ENCODE results near the gene COX17. TPM values are rescaled to one million over a fixed set of nuclear protein-coding genes. Genes with fewer than 3 reads are reported as not detected.

The COX17 gene
- total and polyA plus RNA-seq, 4 experiments from 2014 or later: 46.1 to 88.2 (median 63.6) TPM

DNA sequence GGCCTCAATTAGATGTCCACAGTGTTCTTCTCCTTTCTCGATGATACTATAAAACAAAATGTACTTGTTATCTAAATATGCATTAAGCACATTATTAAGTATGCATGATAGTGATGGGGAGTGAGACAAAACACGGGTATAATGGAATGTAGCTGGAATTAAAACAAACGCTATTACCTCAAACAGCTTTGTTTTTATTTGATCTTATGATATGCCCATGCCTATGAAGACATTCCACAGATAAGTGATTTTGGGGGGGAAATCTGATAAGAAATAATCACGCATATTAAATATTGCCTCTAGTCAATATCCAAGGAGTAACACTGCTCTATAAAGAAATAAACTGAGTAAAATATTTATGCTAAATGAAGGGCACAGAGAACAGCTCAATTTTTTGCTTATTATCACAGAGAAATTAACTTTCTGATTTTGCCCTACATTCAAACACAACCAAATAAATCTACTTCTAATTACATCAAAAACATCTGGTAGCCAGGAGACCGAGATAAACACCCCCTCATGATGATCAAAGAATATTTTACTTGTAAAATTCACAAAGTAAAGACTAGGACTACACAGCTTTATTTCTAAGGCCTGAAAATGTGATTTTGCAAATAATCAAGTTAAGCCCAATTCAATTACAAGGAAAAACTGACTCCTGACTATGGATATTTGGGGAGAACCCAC is 1.9 kb downstream of the COX17 start:
- Histone ChIP-seq H3K4me1 (ENCODE audit: insufficient read depth, low read length) (peaks cover 34% of the 10 kb centered on the region), H3K4me3 (ENCODE audit: low read length in 2 of 2) (no peak overlapping the region), H3K9me3 (ENCODE audit: control insufficient read depth in 1 of 2, low read length in 2 of 2) (no peaks in the 10 kb centered on the region), H3K27me3 (ENCODE audit: insufficient read depth, low read length) (no peaks in the 10 kb centered on the region), H3K27ac (ENCODE audit: low read depth, low read length) (peak overlapping the region; percentile 69), H3K36me3 (ENCODE audit: insufficient read depth, low read length) (peaks cover 34% of the 10 kb centered on the region)
- H3K4me1 Mint-ChIP-seq: peaks cover 27 to 46% (median 36%) of the 10 kb centered on the region in 4 donors
- peaks cover 20 to 47% of the 10 kb centered on the region in 2 donors for H3K36me3 Mint-ChIP-seq
- peak overlapping the region; percentile 41 to 97 (median 74) for H3K27ac Mint-ChIP-seq
- ChIA-PET POLR2A (ENCODE audit: partially characterized antibody) (interaction anchor here (0.8 to 0.9 kb wide), 2 partner anchors 177 to 206 kb away, joined by 3 read pairs; partner anchors contain the start of genes POGLUT1 and TIMMDC1), CTCF (ENCODE audit: partially characterized antibody) (interaction anchor here (1.5 to 2.2 kb wide), 3 partner anchors 15 to 116 kb away, joined by 3 to 8 read pairs (median 3); partner anchors contain the start of gene CD80)
- intact Hi-C loops (cut with micrococcal nuclease): loop anchor here (5.0 to 10.0 kb wide), 4 partner anchors 441 to 1067 kb away; partner anchors contain the start of genes GTF2E1, LRRC58, NDUFB4 and RABL3
- DNase-seq: no peak
- H3K4me3 Mint-ChIP-seq: peak overlapping the region; percentile 83 to 97 (median 91)
- H3K27me3 Mint-ChIP-seq: no peaks in the 10 kb centered on the region
- no peaks in the 10 kb centered on the region for H3K9me3 Mint-ChIP-seq

DNA sequence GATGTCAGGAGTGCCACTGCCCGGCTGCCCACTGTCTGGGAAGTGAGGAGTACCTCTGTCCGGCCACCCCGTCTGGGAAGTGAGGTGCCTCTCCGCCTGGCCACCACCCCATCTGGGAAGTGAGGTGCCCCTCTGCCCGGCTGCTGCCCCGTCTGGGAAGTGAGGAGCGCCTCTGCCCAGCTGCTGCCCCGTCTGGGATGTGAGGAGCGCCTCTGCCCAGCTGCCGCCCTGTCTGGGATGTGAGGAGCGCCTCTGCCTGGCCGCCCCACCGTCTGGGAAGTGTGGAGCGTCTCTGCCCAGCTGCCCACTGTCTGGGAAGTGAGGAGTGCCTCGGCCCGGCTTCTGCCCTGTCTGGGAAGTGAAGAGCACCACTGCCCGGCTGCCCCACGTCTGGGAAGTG is 3.3 kb downstream of the COX17 start:
- Histone ChIP-seq H3K9me3 (ENCODE audit: control insufficient read depth in 1 of 2, low read length in 2 of 2) (no peaks in the 10 kb centered on the region), H3K36me3 (ENCODE audit: insufficient read depth, low read length) (peaks cover 34% of the 10 kb centered on the region), H3K4me3 (ENCODE audit: low read length in 2 of 2) (no peak overlapping the region), H3K4me1 (ENCODE audit: insufficient read depth, low read length) (peaks cover 34% of the 10 kb centered on the region), H3K27ac (ENCODE audit: low read depth, low read length) (no peak overlapping the region), H3K27me3 (ENCODE audit: insufficient read depth, low read length) (no peaks in the 10 kb centered on the region)
- intact Hi-C loops (cut with micrococcal nuclease): loop anchor here (10.0 kb wide), 2 partner anchors 439 to 671 kb away; partner anchors contain the start of gene LRRC58
- Mint-ChIP-seq H3K9me3 (no peaks in the 10 kb centered on the region), H3K27ac (no peak overlapping the region), H3K36me3 (peaks cover 27 to 58% of the 10 kb centered on the region in 2 donors), H3K4me3 (no peak overlapping the region), H3K27me3 (no peaks in the 10 kb centered on the region), H3K4me1 (peaks cover 27 to 51% (median 38%) of the 10 kb centered on the region in 4 donors)
- DNase-seq: no peak
- CTCF ChIA-PET (ENCODE audit: partially characterized antibody): no interaction called here
- POLR2A ChIA-PET (ENCODE audit: partially characterized antibody): no interaction called here

DNA sequence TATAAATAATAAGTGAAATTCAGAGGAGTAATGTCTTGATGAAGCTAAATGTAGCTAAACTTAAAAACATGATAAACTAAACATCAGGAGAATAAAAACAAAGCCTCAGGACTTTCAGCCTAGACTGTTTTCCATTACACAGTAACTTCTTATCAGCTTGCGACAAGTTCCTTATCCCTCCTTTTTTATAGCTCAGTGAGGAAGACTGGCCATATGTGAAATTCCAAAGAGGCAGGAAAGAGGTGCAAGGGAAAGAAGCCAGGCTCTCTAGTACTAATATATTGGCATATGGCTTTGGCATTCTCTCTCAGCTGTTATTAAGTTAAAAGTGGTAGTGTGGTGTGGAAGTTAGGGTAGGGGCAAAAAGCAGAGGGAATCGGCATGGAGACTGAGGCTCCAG is 4.4 kb downstream of the COX17 start:
- Histone ChIP-seq H3K4me1 (ENCODE audit: insufficient read depth, low read length) (peaks cover 32% of the 10 kb centered on the region), H3K9me3 (ENCODE audit: control insufficient read depth in 1 of 2, low read length in 2 of 2) (no peaks in the 10 kb centered on the region), H3K27ac (ENCODE audit: low read depth, low read length) (no peak overlapping the region), H3K36me3 (ENCODE audit: insufficient read depth, low read length) (peaks cover 38% of the 10 kb centered on the region), H3K4me3 (ENCODE audit: low read length in 2 of 2) (no peak overlapping the region), H3K27me3 (ENCODE audit: insufficient read depth, low read length) (no peaks in the 10 kb centered on the region)
- Mint-ChIP-seq H3K9me3 (no peaks in the 10 kb centered on the region), H3K4me3 (peak overlapping the region in 2 of 8 donors; percentile 18 to 66), H3K27me3 (no peaks in the 10 kb centered on the region), H3K4me1 (peaks cover 27 to 50% (median 37%) of the 10 kb centered on the region in 4 donors), H3K27ac (peak overlapping the region in 5 of 7 donors; percentile 8 to 66 (median 47)), H3K36me3 (peaks cover 31 to 60% of the 10 kb centered on the region in 2 donors)
- intact Hi-C loops (cut with micrococcal nuclease): loop anchor here (10.0 kb wide), 2 partner anchors 438 to 672 kb away; partner anchors contain the start of gene LRRC58
- ChIA-PET POLR2A (ENCODE audit: partially characterized antibody) (no interaction called here), CTCF (ENCODE audit: partially characterized antibody) (interaction anchor here (0.9 to 1.5 kb wide), 3 partner anchors 8 to 18 kb away, joined by 3 to 4 read pairs (median 4); no protein-coding TSS in a partner anchor)
- DNase-seq: no peak

DNA sequence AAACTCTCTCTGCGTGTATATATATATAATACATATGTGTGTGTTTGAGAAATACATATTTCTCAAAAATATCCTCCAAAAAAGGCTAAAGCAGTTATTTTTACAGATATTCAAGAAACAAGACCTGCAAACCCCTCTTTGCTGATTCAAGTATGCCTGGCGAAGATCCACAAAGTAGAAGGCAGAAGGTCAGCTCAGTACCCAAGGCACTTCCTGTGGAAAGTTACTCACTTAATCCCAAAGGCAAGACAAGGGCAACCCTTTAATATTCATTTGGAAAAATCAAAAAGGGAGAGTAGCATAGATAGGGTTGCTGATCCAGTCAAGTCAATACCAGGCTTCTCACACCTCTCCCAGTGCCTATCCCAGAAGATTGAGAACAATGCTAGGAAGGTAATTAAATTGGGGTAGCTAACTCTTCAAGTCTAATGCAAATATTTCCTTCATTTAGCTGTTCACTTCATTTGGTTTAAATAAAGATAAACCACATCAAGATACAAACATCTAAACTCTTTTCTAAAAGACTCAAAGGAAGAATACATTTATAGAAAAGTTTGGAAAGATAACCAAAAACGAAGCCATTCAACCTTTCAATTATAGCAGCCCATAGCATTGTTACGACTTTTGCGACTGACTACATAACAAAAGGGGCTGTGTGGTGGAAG is 7.2 kb downstream of the COX17 start:
- H3K36me3 Mint-ChIP-seq: peaks cover 37 to 59% of the 10 kb centered on the region in 2 donors
- H3K4me1 Mint-ChIP-seq: peaks cover 5 to 25% (median 15%) of the 10 kb centered on the region in 4 donors
- ChIA-PET CTCF (ENCODE audit: partially characterized antibody) (no interaction called here), POLR2A (ENCODE audit: partially characterized antibody) (no interaction called here)
- DNase-seq: no peak
- Histone ChIP-seq H3K4me3 (ENCODE audit: low read length in 2 of 2) (no peak overlapping the region), H3K9me3 (ENCODE audit: control insufficient read depth in 1 of 2, low read length in 2 of 2) (no peaks in the 10 kb centered on the region), H3K27me3 (ENCODE audit: insufficient read depth, low read length) (no peaks in the 10 kb centered on the region), H3K36me3 (ENCODE audit: insufficient read depth, low read length) (peaks cover 36% of the 10 kb centered on the region), H3K27ac (ENCODE audit: low read depth, low read length) (no peak overlapping the region), H3K4me1 (ENCODE audit: insufficient read depth, low read length) (peaks cover 11% of the 10 kb centered on the region)
- no peaks in the 10 kb centered on the region for H3K9me3 Mint-ChIP-seq
- H3K27me3 Mint-ChIP-seq: no peaks in the 10 kb centered on the region
- H3K27ac Mint-ChIP-seq: peak overlapping the region in 2 of 7 donors; percentile 44 to 66
- intact Hi-C loops (cut with micrococcal nuclease): loop anchor here (10.0 kb wide), 2 partner anchors 435 to 675 kb away; partner anchors contain the start of gene LRRC58
- no peak overlapping the region for H3K4me3 Mint-ChIP-seq

DNA sequence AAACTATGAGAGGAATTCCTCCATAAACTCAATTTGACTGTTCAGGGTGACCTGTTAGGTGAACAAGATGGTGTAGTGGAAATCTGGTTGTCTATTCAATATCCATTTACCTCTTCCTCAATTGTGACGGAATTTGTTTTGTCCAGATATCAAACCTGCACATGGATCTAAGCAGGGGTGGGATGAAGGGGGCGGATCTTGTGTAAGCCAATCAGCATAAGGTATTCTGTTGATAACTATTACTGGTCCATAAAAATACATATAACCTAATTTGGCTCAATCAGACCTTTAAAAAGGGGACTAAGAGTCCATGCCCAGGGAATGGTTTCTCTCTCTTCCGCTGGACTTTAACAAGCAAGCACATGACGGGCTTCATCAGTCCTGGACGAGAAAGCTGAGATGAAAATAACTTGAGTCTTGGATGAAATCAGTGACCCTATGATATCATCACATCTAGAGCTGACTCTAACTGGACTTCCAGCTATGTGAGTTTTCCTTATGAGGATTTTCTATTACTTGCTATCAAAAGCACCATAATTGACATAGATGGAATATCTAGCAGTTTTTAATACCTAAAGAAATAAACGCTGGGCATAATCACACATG is 11.1 kb downstream of the COX17 start:
- H3K4me1 ChIP-seq (ENCODE audit: insufficient read depth, low read length): no peaks in the 10 kb centered on the region
- CTCF ChIA-PET (ENCODE audit: partially characterized antibody): no interaction called here
- H3K4me3 Mint-ChIP-seq: no peak overlapping the region
- peaks cover 19 to 32% of the 10 kb centered on the region in 2 donors for H3K36me3 Mint-ChIP-seq
- no peak for DNase-seq
- no peak overlapping the region for H3K4me3 ChIP-seq (ENCODE audit: low read length in 2 of 2)
- no peaks in the 10 kb centered on the region for H3K27me3 Mint-ChIP-seq
- no peaks in the 10 kb centered on the region for H3K27me3 ChIP-seq (ENCODE audit: insufficient read depth, low read length)
- no peak overlapping the region for H3K27ac Mint-ChIP-seq
- peaks cover 0 to 11% (median 3%) of the 10 kb centered on the region in 4 donors for H3K4me1 Mint-ChIP-seq
- peaks cover 10% of the 10 kb centered on the region for H3K36me3 ChIP-seq (ENCODE audit: insufficient read depth, low read length)
- POLR2A ChIA-PET (ENCODE audit: partially characterized antibody): no interaction called here
- no peak overlapping the region for H3K27ac ChIP-seq (ENCODE audit: low read depth, low read length)
- H3K9me3 ChIP-seq (ENCODE audit: control insufficient read depth in 1 of 2, low read length in 2 of 2): no peaks in the 10 kb centered on the region
- intact Hi-C loops (cut with micrococcal nuclease): no loop called here
- no peaks in the 10 kb centered on the region for H3K9me3 Mint-ChIP-seq

DNA sequence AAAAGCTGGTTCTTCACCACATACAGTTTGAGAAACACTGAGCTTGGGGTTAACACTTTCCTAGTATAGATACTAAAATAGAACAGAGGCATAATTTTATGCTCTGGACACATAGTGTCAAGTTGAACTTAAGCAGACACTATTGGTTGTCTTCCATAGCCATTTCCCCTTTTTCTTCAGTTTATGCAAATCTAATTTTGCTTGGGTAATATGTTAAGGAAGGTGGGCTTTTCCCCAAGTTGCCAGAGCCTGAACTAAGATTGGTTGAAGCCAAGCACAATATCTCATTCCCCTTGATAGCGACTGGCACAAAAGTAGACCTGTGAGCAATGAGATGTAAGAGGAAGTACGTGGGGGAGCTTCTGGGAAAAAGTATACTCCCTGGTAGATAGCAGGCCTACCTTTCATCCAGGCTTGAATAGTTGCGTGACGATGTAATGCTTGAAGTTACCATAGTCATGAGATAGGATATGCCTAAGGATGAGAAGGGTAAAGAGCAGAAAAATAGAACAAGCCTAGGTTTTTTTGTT is 12.3 kb downstream of the COX17 start:
- no peaks in the 10 kb centered on the region for H3K9me3 Mint-ChIP-seq
- peaks cover 4% of the 10 kb centered on the region for H3K36me3 ChIP-seq (ENCODE audit: insufficient read depth, low read length)
- H3K4me3 ChIP-seq (ENCODE audit: low read length in 2 of 2): no peak overlapping the region
- H3K9me3 ChIP-seq (ENCODE audit: control insufficient read depth in 1 of 2, low read length in 2 of 2): no peaks in the 10 kb centered on the region
- H3K36me3 Mint-ChIP-seq: peaks cover 20 to 22% of the 10 kb centered on the region in 2 donors
- POLR2A ChIA-PET (ENCODE audit: partially characterized antibody): no interaction called here
- H3K4me1 Mint-ChIP-seq: peaks cover 0 to 3% (median under 1%) of the 10 kb centered on the region in 4 donors
- H3K4me1 ChIP-seq (ENCODE audit: insufficient read depth, low read length): no peaks in the 10 kb centered on the region
- H3K27ac ChIP-seq (ENCODE audit: low read depth, low read length): no peak overlapping the region
- CTCF ChIA-PET (ENCODE audit: partially characterized antibody): no interaction called here
- no peak overlapping the region for H3K4me3 Mint-ChIP-seq
- peak overlapping the region in 2 of 7 donors; percentile 36 to 68 for H3K27ac Mint-ChIP-seq
- DNase-seq: no peak
- H3K27me3 ChIP-seq (ENCODE audit: insufficient read depth, low read length): no peaks in the 10 kb centered on the region
- H3K27me3 Mint-ChIP-seq: no peaks in the 10 kb centered on the region
- intact Hi-C loops (cut with micrococcal nuclease): no loop called here

All from CD4-positive, alpha-beta memory T cell (primary cell).